DMS 273 treated with DMSO at 0.1 percent for 48 hours (cell line): Measurements from ENCODE around the gene CTNNBL1.
A peak's percentile ranks its signal among the peaks of the same experiment; 100 is the strongest.
"Not testable (repeated sequence)": the region's sequence is repeated elsewhere in the genome, so short reads cannot be mapped to it uniquely, and the experiment has no call there.

Experiments
- DNase-seq: peaks from one replicate; lab custom pipeline; 2025; lab: John Stamatoyannopoulos, UW

The CTNNBL1 gene

DNA sequence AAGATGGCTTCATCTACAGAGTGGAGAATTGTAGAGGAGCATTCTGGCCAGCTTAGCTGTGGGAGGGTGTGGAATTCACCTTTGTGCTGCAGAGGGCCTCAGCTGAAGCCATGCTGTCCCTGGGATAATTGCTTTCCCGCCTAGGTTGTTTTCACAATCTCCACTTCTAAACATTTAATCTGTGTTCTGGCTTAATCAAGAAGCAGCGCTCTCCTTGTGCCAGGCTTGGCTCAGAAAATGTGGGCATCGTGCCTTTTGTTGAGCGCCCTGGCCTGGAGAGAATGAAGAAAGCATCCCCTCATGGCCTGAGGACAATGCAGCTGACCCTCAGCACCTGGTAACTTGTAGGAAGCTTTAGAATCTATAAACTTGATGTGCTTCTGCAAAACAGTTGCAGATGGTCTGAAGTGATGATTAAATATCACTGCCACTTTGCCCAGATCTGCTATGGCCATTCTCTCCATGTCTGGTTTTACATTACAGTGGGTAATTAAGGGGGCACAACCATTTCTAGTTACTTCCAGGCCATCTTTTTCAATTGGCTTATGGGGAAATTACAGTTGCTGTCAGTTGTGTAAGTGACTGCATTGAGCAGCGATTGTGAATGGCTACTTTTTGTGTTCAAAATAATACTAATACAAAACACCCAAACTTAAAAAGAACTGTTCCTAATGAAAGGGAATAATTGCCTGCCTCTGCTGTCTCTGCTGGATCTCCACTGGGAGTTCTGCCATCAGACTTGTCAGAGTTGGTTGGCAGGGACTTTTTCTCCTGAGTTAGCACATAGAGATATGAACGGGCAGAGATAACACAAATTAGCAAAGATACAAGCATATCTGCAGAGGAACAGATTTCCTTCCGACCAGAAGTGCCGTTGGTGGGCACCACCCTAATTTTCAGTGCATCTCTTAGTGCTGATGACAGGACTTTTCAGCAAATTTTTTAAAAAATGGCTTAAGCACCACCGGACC lies 18.4 kb downstream of the CTNNBL1 start:
- no peak for DNase-seq

DNA sequence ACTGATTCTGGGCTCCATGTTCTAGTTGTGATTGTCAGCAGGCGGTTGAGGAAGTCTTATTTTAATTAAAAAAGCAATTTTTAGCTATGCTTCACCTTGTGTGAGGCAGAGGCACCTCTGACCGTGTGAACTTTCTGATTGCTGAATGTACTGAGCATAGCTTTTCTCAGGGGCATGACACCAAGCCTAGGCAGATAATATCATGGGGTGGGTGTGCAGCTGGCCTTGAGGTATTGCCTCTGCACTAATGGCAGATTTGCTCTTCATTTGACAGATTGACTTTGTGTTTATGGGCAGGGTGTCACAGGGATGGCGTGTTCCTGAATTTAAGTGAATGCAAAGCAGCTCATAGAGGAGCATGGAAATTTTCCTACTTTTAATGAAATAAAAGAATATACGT lies 19.6 kb downstream of the CTNNBL1 start:
- DNase-seq = no peak

DNA sequence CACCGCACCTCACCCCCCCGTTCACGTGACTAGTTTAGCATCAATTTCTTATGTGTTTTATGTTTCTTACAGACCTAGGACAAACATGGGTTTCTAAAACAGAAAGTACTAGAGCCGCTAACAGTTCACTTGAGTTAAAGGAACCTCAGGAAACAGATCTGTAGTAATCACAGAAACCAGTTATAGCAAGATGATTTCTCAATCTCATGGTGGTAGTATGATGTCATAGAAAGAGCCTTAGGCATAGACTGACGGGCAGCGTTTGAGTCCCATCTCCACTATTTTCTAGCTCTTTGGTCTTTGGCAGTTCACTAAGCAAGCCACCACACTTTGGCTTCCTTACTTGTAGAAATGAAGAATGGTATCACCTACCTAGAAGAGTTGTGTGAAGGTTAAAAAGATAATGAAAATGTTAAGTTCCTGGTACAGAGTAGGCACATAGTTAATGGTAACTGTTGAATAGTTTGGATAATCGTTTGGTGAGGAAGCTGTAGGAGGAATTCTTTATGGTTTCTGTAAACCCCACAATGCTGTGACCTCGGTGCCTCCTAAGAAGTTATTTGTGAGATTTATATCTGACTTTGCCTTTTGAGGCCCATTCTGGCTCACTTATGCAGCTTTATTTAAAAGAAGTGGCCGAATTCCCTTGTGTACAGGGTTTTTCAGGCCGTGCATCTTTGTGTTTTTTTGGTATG lies 21.3 kb downstream of the CTNNBL1 start:
- DNase-seq = no peak

DNA sequence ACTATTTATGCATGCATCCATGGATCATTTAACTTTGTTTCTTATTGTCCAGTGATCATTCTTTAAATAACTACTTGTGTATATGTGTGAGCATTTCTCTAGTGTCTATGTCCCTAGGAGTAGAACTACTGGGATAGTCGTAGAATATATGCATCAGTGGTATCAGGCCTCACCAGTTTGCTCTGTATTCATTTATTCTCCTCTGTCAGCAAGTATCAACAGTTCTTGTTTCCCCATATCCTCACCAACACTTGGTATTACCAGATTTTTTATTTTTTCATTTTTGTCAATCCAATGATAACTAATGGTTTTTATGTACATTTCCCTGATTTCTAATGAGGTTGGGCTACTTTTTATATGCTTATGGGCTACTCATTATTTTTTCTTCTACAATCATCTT lies 27.9 kb downstream of the CTNNBL1 start:
- DNase-seq = no peak

DNA sequence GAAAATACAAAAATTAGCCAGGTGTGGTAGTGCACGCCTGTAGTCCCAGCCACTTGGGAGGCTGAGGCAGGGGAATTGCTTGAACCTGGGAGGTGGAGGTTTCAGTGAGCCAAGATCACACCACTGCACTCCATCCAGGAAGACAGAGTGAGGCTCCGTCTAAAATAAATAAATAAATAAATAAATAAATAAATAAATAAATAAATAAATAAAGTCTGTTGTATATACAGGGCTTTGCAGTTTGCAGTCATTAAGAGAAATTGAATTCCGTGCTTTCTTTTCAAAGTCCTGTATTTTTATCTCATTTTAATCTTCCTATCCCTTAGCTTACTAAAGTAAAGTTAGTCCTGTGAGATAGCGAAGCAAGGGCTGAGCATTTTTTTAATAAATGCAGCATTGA lies 28.5 kb downstream of the CTNNBL1 start:
- not testable (repeated sequence) for DNase-seq

DNA sequence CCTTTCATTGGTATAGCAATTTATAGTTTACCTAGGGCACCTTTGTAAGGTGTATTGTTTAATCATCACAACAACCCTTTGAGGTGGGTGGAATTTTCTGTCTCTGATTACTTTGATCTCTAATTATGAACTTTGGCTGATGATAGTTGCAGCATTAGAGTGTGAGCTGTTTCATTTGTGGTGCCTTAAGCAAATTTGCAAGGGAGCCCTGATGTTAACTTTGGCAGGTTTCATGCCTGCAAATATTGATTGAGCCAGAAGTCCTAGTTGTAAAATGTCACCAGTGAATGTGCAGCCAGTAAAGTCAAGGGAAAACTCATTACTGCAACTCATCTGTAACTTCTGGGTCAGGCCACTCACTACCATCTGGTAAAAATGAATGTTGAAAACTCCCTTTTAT lies 29.8 kb downstream of the CTNNBL1 start:
- DNase-seq = no peak

DNA sequence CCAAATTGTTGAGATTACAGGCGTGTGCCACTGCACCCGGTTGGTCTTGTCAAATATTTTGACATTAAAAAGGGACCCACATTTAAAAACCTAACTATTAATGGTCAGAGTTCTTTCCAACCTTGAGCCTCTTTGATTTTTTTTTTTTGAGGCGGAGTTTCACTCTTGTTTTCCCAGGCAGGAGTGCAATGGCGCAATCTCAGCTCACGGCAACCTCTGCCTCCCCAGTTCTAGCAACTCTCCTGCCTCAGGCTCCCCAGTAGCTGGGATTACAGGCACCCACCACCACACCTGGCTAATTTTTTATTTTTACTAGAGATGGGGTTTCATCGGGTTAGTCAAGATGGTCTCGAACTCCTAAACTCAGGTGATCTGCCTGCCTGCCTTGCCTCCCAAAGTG lies 31.3 kb downstream of the CTNNBL1 start:
- DNase-seq = no peak

DNA sequence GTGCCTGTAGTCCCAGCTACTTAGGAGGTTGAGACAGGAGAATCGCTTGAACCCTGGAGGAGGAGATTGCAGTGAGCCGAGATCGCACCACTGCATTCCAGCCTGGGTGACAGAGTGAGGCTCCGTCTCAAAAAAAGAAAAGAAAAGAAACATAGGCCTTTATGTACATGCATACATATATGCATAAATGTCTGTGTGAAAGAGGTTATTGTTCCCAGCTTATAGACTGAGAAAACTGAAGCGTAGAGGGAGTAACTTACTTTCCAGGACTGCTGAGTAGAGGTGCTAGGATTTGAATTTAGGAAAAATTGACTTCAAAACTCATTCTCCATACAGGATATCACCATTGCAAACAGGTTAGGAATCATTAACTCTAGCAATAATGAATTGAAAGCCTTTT lies 32.0 kb downstream of the CTNNBL1 start:
- DNase-seq = no peak

DNA sequence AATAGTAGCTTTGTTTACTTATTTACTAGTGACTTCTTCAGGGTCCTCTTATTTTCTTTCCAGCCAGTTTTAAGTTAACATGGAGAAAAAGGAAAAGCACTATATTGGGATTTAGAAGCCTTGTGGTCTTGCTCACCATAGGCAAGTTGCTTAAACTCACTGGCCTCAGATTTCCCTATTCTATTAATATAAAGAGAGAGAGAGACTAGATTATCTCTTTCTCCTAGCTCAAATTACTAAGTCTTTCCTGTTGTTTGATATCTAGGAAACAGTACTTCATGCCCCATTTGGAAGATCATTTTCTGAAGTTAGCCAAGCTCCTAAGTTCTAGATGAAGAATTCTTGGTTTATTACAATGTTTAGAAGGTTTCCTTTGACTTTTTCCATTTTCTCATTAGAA lies 32.5 kb downstream of the CTNNBL1 start:
- no peak for DNase-seq

DNA sequence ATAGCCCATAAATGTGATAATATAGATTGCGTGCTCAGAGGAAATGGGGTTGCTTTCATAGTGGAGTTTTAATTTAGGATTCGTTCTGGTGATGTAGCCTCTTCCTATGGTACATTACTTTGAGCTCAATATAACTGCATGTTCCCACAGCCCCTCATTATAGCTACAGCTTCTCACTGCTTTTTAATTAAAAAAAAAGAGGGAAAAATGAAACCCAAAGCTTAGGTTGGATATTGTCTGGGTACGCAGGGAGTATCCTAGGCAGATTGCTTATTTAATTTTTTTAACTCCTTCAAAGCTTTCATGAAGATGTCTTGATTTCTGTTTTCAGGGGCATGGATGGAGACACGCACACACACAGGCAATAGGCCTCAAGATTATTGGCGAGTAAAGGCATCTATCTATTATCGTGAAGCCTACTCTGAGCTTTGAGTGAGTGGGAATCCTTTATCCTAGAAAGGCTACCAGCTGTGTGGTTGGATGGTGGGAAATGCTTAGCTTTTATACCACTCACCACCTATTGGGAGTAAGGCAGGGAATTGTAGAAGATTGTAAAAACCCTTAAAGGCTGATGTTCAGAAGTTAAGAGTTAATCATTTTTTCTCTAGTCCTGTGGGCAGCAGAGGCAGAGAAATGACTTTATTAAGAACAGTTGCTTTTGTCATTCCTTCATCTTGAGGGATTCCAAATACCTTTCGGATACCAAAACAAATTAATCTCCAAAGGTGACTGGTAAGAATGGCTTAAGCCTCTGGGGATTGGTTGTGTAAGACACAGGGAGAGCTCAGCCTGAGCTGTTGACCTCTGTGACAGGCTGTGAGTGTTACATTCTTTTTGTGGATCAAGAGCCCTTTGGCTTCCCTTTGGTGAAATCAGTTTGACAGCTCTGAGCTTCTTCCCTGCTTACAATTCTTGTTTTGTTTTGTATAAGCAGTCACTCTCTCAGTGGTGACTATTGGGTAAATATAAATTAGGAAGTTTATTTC lies 33.4 kb downstream of the CTNNBL1 start:
- DNase-seq = no peak

DNA sequence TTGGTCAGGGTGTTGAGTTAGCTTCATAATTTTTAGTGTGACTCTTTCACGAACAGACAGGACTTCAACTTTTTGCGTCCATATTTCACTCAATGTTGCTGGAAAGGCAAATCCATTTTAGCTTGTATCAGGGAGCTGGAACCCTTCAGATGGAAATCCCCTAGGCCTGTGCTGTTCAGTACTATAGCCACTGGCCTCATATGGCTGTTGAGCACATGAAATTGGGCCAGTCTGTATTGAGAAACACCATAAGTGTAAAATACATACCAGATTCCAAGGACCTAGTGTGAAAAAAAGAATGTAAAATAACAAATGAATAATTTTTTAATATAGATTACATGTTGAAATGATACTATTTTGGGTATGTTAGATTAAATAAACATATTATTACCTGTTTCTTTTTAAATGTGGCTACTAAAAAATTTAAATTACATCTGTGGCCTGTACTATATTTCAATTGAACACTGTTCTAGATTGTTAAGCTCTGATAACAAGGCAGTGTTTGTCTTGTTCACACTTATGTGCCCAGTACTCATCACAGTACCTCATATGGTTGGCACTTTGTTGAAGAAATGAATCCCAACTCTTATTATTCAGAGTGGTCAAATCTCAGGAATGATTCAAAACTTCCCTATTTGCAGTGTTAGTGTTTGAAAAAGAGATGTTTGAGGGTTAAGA lies 34.3 kb downstream of the CTNNBL1 start:
- no peak for DNase-seq

DNA sequence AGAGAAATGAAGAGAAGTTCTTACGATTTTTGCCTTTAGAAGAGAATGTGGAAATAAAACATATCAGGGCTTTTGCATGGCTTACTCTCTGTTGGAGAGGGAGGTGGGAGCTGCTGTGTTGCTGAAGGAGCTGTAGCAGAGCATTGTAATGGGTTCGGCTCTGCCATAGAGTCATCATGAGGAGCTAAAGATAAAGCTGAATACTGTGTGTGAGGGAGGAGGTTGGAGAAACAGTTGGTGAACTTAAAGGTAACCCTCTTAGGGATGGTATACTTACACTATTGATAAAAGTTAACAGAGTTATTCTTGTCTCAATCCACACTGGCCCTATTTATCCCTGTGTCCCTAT lies 34.8 kb downstream of the CTNNBL1 start:
- no peak for DNase-seq

DNA sequence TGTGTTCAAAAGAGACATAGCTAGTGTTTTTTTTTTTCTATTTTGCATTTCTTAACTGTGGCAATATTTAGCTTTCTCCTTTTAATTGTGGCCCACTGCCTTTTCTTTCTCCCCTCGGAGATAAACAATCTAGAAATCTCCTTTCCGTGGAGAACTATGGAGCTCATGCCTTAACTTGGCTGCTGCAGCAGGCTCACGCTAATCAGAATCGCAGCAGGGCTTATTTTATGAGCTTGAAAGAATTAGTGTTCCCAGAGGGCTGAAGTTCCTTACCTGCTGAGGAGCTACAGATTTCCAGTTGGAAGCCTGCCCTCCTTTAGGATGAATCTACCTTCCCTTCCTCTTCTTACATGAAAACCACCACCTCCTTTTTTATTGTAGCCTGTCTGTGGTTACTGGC lies 35.6 kb downstream of the CTNNBL1 start:
- DNase-seq = peak; percentile 23

DNA sequence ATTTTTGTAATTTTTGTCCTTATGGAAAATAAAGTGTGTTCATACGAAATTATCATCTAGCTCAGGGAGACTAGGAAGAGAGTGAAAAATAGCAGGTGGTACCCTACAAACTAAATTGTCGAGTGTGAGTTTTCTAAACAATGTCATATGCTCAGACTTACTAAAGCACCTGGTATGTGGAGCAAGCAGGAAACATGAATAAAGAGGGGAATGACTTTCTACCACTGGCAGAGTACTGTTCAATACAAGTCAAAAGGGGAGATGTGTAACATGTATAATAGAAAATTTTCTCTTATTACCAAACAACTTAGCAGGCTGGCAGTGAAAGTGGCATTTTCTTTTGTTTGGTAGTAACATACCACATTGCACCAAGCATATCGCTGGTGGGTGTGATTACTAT lies 36.1 kb downstream of the CTNNBL1 start:
- peak; percentile 12 for DNase-seq

DNA sequence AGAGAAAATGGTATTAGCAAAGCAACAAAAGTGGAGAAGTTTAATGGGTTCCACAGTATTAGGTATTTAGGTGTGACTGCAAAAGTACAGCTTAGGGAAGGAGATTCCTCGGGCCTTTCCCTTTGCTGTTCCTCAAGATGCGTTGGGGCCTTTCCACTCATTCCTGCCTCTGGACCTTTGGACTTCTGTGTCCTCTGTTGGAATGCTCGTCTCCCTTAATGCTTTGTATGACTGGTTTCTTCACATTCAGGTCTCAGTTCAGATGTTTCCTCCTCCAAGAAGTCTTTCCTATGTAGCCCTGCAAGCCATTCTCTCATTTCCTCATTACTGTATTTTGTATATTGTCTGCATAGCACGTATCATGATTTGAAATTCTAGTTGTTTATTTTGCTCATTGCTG lies 39.6 kb downstream of the CTNNBL1 start:
- DNase-seq = no peak

DNA sequence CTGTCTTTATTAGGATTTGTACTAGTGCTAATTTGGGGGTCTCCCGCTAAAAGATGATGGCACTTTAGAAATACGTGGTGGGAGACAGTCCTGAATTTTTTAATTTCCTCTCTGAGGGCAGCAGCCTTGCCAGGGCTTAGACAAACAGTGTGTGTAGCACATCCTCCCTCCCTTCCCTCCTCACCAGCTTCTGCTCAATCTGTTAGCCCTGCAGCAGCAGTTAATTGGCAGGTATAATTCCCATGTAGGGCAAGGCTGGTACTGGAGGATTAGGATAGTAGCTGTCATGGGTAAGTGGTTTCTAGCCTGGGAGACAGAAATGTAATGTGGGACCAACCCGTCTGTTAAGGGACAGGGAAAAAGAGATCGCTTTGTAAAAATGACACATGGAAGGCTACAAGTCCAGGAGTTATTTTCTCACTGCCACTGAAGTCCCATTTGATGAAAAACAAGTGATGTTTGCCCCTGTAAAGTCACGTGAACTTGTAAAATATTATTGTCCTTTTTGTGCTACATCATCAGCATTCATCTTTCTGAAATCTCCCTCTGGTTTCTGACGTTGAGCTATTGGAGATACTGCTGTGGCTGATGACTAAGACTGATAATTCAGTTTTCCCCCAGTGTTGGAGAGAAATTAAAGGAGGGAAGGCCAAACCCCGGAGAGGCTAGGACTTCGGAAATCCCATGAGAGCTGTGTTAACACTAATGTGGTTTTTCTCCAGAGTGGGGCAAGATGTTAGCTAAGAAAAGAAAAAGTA lies 40.6 kb downstream of the CTNNBL1 start:
- DNase-seq = peak; percentile 53

DNA sequence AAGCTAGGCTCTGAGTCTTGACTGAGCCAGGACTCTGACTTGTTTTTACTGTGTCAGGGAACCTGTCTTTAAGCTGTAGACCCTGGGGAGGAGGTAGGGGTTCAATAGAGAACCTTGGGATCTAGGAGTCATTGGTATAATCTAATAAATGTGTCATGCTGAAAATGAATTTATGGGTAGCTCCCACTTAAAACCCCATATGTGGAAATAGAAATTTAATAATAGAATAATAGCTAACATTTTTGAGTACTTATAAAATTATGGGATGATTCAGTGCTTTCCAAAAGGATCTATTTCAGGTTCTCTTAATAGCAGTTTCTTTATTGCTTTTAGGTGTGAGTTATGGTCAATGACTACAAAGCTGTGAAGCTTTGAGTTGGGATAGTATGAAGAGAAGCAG lies 41.7 kb downstream of the CTNNBL1 start:
- DNase-seq = no peak

DNA sequence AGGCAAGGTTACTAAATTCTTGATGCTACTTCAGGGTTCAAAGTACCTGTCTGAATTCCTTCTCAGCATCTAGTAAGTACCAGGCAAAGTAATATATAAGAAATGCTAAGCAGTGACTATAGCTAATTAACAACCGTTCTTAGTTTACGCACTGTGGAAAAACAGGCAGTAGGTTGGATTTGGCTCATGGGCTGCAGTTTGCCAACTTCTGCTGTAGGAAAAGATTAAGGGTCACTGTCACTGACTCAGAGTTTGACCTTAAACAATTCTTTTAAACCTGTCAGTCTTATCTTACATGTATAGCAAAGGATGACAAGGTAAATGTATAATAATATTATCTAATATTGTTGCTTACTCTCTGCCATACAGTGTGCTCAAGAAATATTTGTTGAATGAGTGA lies 42.3 kb downstream of the CTNNBL1 start:
- no peak for DNase-seq

DNA sequence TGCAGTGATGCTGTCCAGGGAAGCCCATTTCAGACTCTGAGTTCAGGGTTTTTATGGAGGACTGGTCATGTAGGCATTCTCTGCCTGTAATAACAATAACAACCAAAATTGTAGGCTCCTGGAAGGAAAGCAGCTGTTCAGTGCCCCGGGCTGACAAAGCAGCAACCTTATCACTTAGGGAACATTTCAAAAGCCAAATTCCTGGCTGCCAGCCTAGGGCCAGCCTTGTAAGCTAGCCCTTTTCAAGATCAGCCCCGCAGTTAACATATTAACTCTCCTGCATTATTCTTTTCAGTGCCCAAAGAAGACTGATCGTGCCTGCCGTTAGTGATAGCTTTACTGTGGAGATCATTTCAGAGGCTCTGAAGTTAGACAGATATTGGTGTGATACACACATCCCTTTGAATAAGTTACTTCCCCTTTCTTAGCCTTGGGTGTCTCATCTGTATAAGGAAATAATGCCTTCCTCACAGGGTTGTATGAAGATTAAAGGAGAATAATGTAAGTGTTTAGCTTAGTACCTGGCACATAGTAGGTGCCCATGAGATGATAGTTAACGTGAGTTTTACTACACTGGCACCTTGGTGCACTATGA lies 44.1 kb downstream of the CTNNBL1 start:
- DNase-seq = no peak

DNA sequence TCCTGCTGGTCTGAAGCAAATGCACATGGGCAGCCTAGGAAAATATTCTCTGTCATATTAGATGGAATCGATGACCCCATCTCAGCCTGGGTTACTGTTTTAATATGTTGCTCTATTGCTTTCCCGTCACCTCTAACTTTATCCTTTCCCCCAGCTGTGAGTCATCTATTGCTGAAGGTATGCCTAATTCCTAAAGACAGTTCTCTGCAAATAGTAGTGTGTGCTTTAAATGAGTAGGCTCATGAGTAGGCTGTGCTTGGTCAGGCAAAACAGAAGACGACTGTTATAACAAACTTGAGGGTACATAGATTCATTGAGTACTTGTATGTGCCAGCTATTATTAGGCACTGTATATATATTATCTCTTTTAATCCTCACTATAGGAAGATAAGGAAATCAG lies 47.2 kb downstream of the CTNNBL1 start:
- DNase-seq = no peak

DNA sequence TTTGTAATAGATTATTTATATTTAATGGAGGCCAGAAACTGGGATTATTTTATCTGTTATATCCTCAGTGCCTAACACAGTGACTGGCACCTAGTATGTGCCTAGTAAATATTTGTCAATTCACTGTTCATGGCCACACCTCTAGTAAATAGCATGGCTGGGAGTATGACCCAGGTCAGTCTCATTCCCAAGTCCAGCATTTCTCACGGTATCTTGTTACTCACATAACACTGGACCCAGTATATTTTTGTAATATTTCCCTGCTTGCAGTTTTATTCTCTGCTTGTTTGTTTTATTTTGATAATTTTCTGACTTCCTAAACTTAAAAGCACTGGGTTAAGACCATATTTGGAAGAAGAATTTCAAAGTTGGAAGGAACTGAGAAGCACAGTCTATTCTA lies 47.7 kb downstream of the CTNNBL1 start:
- DNase-seq = no peak
